H1 (cell line): ENCODE measurements around the gene CNTN6. TPM values are rescaled to one million over a fixed set of nuclear protein-coding genes. Genes with fewer than 3 reads are reported as not detected.

ENCODE experiments used
- SP4 ChIP-seq: IDR thresholded peaks from 2 replicates; pipeline ENCODE4 v1.6.1; 2012; ENCODE audit warnings: low read length, inconsistent platforms
- SUZ12 ChIP-seq: fragments of 200-600 bp; sonication (generic); IDR thresholded peaks from 2 replicates; pipeline ENCODE4 v1.6.1; 2012; ENCODE audit warnings: mild to moderate bottlenecking, inconsistent platforms, low read length, moderate library complexity, mixed read lengths
- polyA plus RNA-seq, 7 experiments: library from polyadenylated mRNA; depleted of rRNA in 3 of 7; stranded (reverse) in 5 of 7; unstranded in 2 of 7; fragments of >200 nt in 5 of 7; fragments of 200-250 nt in 2 of 7; gene quantifications; 1 replicate in 5 of 7; 2 replicates in 1 of 7; 4 replicates in 1 of 7; pipeline versions ENCODE4 v1.2.1 to v1.2.3, GENCODE V29; 2011 to 2013; ENCODE audit warnings: missing spikeins in 2 of 7, mixed read lengths in 2 of 7
- total RNA-seq: library from RNA; stranded (reverse); fragmentation: NEBNext Ultra II Directional; extraction: Animal tissue kit (Norgen Biotek cat#: 25700); gene quantifications from 2 replicates; pipeline ENCODE4 v1.2.1, GENCODE V29; 2021

Gene CNTN6
- total and polyA plus RNA-seq, 2 of the 8 experiments (the other 6 are each of a cell fraction or from before 2014, with no cell fraction given): not detected

DNA sequence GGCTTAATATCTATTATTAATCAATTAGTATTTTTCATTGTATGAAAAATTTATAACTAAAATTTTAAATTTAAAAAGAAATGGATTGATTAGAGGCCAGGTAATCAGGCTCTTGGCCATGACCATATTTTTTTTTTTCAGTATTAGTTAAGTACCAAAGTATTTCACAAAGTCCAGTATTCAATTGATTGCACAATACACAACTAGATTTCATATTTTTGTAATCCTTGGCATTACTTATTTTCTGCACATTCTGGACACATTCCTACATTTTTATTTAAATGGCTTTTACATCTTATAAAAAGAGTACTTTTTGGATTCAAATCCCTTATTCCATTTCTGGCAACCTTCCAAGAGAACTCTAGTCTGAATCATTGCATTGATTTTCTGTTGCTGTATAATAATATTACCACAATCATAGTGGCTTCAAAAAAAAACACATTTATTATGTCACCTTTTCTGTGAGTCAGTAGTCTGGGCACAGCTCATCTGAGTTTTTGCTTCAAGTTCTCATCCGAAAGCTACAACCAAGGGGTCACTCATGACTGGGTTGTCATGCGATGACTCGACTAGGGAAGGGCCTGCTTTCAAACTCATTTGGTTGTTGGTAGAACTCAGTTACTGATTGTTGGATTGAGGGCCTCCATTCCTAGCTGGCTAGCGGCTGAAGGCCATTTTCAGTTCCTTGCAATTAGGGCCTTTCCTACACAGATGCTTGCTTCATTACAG lies 90.7 kb downstream of the CNTN6 start (continued):
- no peak for TF ChIP-seq SP4
- TF ChIP-seq SUZ12: no peak
